ENCODE data around the gene MRS2.
A peak's percentile ranks its signal among the peaks of the same experiment; 100 is the strongest.

DNA sequence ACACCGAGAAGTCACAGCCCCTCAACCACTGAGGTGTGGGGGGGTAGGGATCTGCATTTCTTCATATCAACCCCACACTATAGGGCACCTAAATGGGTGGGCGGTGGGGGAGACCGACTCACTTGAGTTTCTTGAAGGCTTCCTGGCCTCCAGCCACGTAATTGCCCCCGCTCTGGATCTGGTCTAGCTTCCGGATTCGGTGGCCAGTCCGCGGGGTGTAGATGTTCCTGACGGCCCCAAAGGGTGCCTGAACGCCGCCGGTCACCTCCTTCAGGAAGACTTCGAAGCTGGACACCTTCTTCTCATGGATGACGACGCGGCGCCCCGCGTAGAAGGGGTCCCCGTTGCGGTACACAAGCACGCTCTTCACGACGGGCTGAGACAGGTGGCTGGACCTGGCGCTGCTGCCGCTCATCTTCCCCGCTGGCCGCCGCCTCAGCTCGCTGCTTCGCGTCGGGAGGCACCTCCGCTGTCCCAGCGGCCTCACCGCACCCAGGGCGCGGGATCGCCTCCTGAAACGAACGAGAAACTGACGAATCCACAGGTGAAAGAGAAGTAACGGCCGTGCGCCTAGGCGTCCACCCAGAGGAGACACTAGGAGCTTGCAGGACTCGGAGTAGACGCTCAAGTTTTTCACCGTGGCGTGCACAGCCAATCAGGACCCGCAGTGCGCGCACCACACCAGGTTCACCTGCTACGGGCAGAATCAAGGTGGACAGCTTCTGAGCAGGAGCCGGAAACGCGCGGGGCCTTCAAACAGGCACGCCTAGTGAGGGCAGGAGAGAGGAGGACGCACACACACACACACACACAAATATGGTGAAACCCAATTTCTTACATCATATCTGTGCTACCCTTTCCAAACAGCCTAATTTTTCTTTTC lies 45.2 kb upstream of the MRS2 start, which contains the start of gene DCDC2:
- TF ChIP-seq USF2 (IDR thresholded peaks at IDR 0.05): no peak
- TF ChIP-seq MAFK (IDR thresholded peaks at IDR 0.05; ENCODE audit: partially characterized antibody): no peak
- no peak for TF ChIP-seq POLR2A (IDR thresholded peaks at IDR 0.05; ENCODE audit: low read length)
- no peak for TF ChIP-seq POLR2AphosphoS2 (conservative IDR thresholded peaks at IDR 0.05; ENCODE audit: low read length)
- TF ChIP-seq, protein P1, sequence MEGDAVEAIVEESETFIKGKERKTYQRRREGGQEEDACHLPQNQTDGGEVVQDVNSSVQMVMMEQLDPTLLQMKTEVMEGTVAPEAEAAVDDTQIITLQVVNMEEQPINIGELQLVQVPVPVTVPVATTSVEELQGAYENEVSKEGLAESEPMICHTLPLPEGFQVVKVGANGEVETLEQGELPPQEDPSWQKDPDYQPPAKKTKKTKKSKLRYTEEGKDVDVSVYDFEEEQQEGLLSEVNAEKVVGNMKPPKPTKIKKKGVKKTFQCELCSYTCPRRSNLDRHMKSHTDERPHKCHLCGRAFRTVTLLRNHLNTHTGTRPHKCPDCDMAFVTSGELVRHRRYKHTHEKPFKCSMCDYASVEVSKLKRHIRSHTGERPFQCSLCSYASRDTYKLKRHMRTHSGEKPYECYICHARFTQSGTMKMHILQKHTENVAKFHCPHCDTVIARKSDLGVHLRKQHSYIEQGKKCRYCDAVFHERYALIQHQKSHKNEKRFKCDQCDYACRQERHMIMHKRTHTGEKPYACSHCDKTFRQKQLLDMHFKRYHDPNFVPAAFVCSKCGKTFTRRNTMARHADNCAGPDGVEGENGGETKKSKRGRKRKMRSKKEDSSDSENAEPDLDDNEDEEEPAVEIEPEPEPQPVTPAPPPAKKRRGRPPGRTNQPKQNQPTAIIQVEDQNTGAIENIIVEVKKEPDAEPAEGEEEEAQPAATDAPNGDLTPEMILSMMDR (IDR thresholded peaks at IDR 0.05): 0 out of 3 replicates have a peak, but pooled peaks have one; percentile 6
- TF ChIP-seq CEBPB (IDR thresholded peaks at IDR 0.05): no peak; a peak in 1 of 4 replicates
- TF ChIP-seq FOSL2 (IDR thresholded peaks at IDR 0.05): no peak
- no peak for TF ChIP-seq FOSL2 (CRISPR knock-in tag; IDR thresholded peaks at IDR 0.05)
- TF ChIP-seq CHD4 (IDR thresholded peaks at IDR 0.05; ENCODE audit: borderline replicate concordance): no peak

All from A549 (cell line).